ENCODE data around the gene VARS1. TPM values are rescaled to one million over a fixed set of nuclear protein-coding genes. Genes with fewer than 3 reads are reported as not detected.
A peak's percentile ranks its signal among the peaks of the same experiment; 100 is the strongest.

Gene VARS1
- polyA plus RNA-seq, 2 of the 4 experiments (the other 2 are of a cell fraction) = 17.7 to 57.2 TPM

DNA sequence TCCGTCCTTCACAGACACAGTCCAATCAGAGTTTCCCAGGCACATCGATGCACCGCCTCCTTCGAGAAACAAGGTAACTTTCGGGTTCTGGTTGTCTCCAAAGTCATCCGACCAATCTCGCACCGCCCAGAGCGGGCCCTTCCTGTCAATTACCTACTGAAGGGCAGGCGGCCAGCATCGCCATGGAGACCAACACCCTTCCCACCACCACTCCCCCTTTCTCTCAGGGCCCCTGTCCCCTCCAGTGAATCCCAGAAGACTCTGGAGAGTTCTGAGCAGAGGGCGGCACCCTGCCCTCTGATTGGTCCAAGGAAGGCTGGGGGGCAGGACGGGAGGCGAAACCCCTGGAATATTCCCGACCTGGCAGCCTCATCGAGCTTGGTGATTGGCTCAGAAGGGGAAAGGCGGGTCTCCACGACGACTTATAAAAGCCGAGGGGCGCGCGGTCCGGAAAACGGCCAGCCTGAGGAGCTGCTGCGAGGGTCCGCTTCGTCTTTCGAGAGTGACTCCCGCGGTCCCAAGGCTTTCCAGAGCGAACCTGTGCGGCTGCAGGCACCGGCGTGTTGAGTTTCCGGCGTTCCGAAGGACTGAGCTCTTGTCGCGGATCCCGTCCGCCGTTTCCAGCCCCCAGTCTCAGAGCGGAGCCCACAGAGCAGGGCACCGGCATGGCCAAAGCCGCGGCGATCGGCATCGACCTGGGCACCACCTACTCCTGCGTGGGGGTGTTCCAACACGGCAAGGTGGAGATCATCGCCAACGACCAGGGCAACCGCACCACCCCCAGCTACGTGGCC, 31.9 kb upstream of the VARS1 start, which contains the start of gene HSPA1B:
HSPA1B (plus strand) TSS at position 453 of the 794 bp plus-strand sequence; CDS start at position 666, 213 bp downstream.
- Histone ChIP-seq H3K4me1 (peaks cover 38% of the 10 kb centered on the region), H3K4me2 (peak within 1 kb of the TSS; percentile 89), H3K4me3 (peak within 1 kb of the TSS; percentile 48), H3K27ac (peak within 1 kb of the TSS; percentile 88 to 94), H3K9me3 (no peaks in the 10 kb centered on the region)
- under 1% methylated on average over 32 of the region's 56 CpGs for WGBS (ENCODE audit: missing lambda C conversion rate)
- peak; percentile 85 to 93 for ATAC-seq
- peak; percentile 96 to 99 for DNase-seq (ENCODE audit: low read depth in 1 of 2, low spot score in 1 of 2)
- no peak for FAIRE-seq
- CTCF ChIA-PET = interaction anchor here (0.9 to 1.8 kb wide), 6 partner anchors 10 to 147 kb away, joined by 3 to 8 read pairs (median 4); partner anchors contain the start of genes HSPA1A, HSPA1L and VARS1
- POLR2A ChIA-PET = interaction anchor here (0.6 to 2.9 kb wide), 31 partner anchors 9 to 286 kb away, joined by 3 to 82 read pairs (median 5); partner anchors contain the start of genes ABHD16A, BAG6, C6orf47 and CSNK2B
- TF ChIP-seq JUN (IDR thresholded peaks at IDR 0.05) = peak; percentile 39 to 81; a peak in 4 of 5 replicates
- TF ChIP-seq, protein P1, sequence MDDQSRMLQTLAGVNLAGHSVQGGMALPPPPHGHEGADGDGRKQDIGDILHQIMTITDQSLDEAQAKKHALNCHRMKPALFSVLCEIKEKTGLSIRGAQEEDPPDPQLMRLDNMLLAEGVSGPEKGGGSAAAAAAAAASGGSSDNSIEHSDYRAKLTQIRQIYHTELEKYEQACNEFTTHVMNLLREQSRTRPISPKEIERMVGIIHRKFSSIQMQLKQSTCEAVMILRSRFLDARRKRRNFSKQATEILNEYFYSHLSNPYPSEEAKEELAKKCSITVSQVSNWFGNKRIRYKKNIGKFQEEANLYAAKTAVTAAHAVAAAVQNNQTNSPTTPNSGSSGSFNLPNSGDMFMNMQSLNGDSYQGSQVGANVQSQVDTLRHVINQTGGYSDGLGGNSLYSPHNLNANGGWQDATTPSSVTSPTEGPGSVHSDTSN (IDR thresholded peaks at IDR 0.05) = peak; percentile 74
- TF ChIP-seq, protein P2, sequence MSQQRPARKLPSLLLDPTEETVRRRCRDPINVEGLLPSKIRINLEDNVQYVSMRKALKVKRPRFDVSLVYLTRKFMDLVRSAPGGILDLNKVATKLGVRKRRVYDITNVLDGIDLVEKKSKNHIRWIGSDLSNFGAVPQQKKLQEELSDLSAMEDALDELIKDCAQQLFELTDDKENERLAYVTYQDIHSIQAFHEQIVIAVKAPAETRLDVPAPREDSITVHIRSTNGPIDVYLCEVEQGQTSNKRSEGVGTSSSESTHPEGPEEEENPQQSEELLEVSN (IDR thresholded peaks at IDR 0.05; ENCODE audit: borderline replicate concordance, low read depth) = 0 out of 2 replicates have a peak, but pooled peaks have one; percentile 37
- peak; percentile 52; the same call in 1 of the 2 replicates for TF ChIP-seq PHF8 (IDR thresholded peaks at IDR 0.05; ENCODE audit: borderline replicate concordance, low read depth)
- TF ChIP-seq POLR2A (IDR thresholded peaks at IDR 0.05; ENCODE audit: low read length) = peak; percentile 100
- no peak for TF ChIP-seq NPAS2 (CRISPR knock-in tag; IDR thresholded peaks at IDR 0.05; ENCODE audit: borderline replicate concordance)
- TF ChIP-seq, protein P3, sequence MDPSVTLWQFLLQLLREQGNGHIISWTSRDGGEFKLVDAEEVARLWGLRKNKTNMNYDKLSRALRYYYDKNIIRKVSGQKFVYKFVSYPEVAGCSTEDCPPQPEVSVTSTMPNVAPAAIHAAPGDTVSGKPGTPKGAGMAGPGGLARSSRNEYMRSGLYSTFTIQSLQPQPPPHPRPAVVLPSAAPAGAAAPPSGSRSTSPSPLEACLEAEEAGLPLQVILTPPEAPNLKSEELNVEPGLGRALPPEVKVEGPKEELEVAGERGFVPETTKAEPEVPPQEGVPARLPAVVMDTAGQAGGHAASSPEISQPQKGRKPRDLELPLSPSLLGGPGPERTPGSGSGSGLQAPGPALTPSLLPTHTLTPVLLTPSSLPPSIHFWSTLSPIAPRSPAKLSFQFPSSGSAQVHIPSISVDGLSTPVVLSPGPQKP (IDR thresholded peaks at IDR 0.05; ENCODE audit: low read depth, low read length) = no peak
- 0 out of 2 replicates have a peak, but pooled peaks have one; percentile 19 for TF ChIP-seq RFX5 (IDR thresholded peaks at IDR 0.05)
- peak; percentile 85; the same call in 1 of the 3 replicates for TF ChIP-seq BCL3 (IDR thresholded peaks at IDR 0.05)
- TF ChIP-seq NR3C1 (IDR thresholded peaks at IDR 0.05) = no peak

DNA sequence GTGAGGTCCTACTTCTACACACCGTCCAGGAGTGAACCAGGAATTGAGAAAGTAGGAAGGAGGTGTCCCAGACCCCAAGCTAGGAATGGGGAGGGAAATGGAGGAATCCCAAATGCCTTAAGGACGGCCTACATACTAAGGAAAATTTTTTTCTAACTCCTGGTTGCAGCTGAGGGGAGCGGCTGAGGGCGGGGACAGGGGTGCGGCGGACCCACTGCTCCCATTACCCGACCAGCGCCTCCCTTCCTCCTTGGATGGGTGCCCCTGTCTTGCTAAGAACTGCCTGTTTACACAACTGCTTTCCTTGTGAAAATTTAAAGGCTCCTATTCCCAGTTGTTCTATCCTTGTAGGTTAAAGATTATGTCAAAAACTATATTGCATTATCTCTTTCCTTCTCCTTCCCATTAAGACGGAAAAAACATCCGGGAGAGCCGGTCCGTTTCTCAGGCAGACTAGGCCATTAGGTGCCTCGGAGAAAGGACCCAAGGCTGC, 31.3 kb upstream of the VARS1 start:
- DNase-seq (ENCODE audit: low read depth in 1 of 2, low spot score in 1 of 2) (peak; percentile 53 to 79), ATAC-seq (peak; percentile 48 to 50; a peak in 5 of 6 replicates), FAIRE-seq (no peak)
- no peaks in the 10 kb centered on the region for H3K9me3 ChIP-seq
- peaks cover 38% of the 10 kb centered on the region for H3K4me1 ChIP-seq
- CTCF ChIA-PET = interaction anchor here (0.8 to 1.8 kb wide), 7 partner anchors 9 to 147 kb away, joined by 3 to 8 read pairs (median 3); partner anchors contain the start of genes HSPA1A, HSPA1L and VARS1
- H3K27ac ChIP-seq = peak overlapping the region; percentile 88 to 94
- H3K4me2 ChIP-seq = peak overlapping the region; percentile 89
- whole genome bisulfite sequencing (ENCODE audit: missing lambda C conversion rate) = 0% methylated on average over 13 of the region's 13 CpGs
- H3K4me3 ChIP-seq = peak overlapping the region; percentile 35
- POLR2A ChIA-PET = interaction anchor here (0.6 to 2.9 kb wide), 32 partner anchors 9 to 285 kb away, joined by 3 to 82 read pairs (median 5); partner anchors contain the start of genes ABHD16A, BAG6, C6orf47 and CSNK2B
- TF ChIP-seq TFCP2L1 (CRISPR knock-in tag; IDR thresholded peaks at IDR 0.05) (no peak), CBX8 (IDR thresholded peaks at IDR 0.05) (no peak), JUN (IDR thresholded peaks at IDR 0.05) (no peak; a peak in 1 of 5 replicates), PHF8 (IDR thresholded peaks at IDR 0.05; ENCODE audit: borderline replicate concordance, low read depth) (no peak), FOSL2 (IDR thresholded peaks at IDR 0.05) (no peak), FOSL2 (CRISPR knock-in tag; IDR thresholded peaks at IDR 0.05) (no peak), GATA3 (IDR thresholded peaks at IDR 0.05; ENCODE audit: borderline replicate concordance) (no peak), HOXB13 (CRISPR knock-in tag; IDR thresholded peaks at IDR 0.05; ENCODE audit: low read depth) (no peak), HEYL (CRISPR knock-in tag; IDR thresholded peaks at IDR 0.05) (no peak), TP53 (CRISPR knock-in tag; IDR thresholded peaks at IDR 0.05) (no peak), MAFK (IDR thresholded peaks at IDR 0.05; ENCODE audit: partially characterized antibody) (no peak), SREBF2 (IDR thresholded peaks at IDR 0.05) (no peak), NR3C1 (IDR thresholded peaks at IDR 0.05) (no peak), MAZ (IDR thresholded peaks at IDR 0.05; ENCODE audit: borderline replicate concordance, low read depth, low read length) (no peak)
- TF ChIP-seq, protein P4, sequence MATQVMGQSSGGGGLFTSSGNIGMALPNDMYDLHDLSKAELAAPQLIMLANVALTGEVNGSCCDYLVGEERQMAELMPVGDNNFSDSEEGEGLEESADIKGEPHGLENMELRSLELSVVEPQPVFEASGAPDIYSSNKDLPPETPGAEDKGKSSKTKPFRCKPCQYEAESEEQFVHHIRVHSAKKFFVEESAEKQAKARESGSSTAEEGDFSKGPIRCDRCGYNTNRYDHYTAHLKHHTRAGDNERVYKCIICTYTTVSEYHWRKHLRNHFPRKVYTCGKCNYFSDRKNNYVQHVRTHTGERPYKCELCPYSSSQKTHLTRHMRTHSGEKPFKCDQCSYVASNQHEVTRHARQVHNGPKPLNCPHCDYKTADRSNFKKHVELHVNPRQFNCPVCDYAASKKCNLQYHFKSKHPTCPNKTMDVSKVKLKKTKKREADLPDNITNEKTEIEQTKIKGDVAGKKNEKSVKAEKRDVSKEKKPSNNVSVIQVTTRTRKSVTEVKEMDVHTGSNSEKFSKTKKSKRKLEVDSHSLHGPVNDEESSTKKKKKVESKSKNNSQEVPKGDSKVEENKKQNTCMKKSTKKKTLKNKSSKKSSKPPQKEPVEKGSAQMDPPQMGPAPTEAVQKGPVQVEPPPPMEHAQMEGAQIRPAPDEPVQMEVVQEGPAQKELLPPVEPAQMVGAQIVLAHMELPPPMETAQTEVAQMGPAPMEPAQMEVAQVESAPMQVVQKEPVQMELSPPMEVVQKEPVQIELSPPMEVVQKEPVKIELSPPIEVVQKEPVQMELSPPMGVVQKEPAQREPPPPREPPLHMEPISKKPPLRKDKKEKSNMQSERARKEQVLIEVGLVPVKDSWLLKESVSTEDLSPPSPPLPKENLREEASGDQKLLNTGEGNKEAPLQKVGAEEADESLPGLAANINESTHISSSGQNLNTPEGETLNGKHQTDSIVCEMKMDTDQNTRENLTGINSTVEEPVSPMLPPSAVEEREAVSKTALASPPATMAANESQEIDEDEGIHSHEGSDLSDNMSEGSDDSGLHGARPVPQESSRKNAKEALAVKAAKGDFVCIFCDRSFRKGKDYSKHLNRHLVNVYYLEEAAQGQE (IDR thresholded peaks at IDR 0.05) = no peak
- TF ChIP-seq, protein P3 (IDR thresholded peaks at IDR 0.05; ENCODE audit: low read depth, low read length) = no peak
- TF ChIP-seq, protein P5, sequence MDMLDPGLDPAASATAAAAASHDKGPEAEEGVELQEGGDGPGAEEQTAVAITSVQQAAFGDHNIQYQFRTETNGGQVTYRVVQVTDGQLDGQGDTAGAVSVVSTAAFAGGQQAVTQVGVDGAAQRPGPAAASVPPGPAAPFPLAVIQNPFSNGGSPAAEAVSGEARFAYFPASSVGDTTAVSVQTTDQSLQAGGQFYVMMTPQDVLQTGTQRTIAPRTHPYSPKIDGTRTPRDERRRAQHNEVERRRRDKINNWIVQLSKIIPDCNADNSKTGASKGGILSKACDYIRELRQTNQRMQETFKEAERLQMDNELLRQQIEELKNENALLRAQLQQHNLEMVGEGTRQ (IDR thresholded peaks at IDR 0.05) = no peak

Measured in A549 (cell line).